OCI-LY3 (cell line): ENCODE results near the gene ANKRD39.

Experiments used
- CTCF ChIP-seq: fragments of 200-600, 300-600 bp; sonication (generic); IDR thresholded peaks from 2 replicates; pipeline ENCODE4 v1.5.1; 2014; ENCODE audit warnings: antibody characterized with exemption, low read length, low read depth
- EZH2phosphoT487 ChIP-seq: fragments of 200-600 bp; shearing (Covaris generic); IDR thresholded peaks from 2 replicates; pipeline ENCODE4 v1.6.1; 2018; ENCODE audit warnings: antibody characterized with exemption, mixed run types, low read depth

- TF ChIP-seq CTCF: no peak
- TF ChIP-seq EZH2phosphoT487: no peak
These were observed 18.6 kb upstream of the ANKRD39 start for GRCh38 chr2:96876269-96877041.
